NCI-H1694 (cell line): ENCODE data around the gene DFFA.
A peak's percentile ranks its signal among the peaks of the same experiment; 100 is the strongest.
"Not testable (repeated sequence)": the region's sequence is repeated elsewhere in the genome, so short reads cannot be mapped to it uniquely, and the experiment has no call there.

ENCODE experiments used
- DNase-seq: peaks from one replicate; lab custom pipeline; 2025; lab: John Stamatoyannopoulos, UW

DFFA gene

DNA sequence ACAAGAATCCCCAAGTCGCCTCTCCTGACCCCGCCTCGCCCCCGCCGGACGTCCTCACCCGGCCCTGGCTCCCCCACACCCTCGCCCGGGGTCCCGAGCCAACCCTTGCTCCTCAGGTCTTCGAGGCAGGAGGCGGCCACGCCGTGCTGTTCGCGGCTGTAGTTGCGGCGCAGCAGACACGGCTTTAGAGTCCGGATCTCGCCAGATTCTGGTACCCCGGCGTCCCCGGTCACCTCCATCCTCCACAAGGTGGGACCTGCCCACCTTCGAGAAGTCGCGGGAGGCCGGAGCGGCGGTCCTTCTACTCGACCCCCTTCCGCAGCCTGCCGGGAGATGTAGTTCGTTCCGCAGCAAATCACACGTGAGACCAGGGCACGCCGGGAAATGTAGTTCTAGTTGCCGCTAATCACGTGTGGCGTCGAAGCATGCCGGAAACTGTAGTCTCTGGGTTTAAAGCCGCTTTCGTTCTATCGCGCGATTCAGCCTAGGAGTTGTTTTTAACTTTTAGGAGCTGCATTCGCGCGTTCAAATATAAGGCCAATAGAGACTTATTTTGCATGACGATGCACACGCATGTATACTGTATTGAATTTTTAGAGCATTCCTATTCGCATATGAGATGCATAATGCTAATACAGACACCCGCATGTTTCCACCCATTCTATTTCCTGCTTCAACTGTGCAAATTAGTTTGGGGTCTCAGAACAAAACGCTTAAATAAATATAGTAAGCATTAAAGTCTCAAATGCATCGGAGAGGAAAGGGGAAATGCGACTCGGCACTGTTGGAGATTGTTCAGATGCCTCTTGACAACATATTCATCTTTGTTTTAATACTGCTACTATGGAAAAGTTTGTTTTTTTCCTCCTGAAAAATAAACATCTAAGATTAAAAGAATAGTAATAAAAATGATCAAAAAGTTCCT lies at the start of gene DFFA:
Gene DFFA, minus strand, starts transcription at position 310 of the 925 bp plus-strand sequence. Its CDS starts 71 bp downstream, at position 239.
- DNase-seq, result peak; percentile 92

DNA sequence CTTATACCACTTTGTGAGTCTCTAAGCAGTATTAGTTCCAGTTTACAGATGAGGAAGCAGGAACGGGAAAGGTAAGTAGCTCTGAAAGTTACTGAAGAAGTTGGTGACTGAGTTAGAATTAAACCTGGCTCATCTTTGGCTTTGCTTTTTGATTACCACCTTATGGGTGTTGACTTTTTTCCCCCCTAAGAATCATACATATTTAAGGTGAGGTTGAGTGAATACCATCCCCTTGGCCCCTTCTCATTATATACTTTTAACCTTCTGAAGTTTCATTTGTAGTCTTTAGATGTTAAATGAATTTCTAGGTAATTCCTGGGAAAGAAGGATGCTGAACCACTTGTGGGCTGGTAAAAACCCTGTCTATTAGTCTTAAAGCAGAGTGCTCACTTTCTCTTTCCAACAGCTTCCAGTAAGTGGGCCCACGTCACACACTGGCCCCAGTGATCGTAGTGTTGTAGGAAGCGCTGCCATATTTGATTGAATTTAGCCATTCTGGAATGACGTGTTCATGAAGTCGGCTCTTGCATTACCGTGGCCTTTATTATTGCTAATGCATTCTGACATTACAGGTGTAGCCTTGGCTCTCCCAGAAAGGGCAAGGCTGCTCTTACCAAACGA lies 49.3 kb upstream of the DFFA start:
- DNase-seq, result no peak

DNA sequence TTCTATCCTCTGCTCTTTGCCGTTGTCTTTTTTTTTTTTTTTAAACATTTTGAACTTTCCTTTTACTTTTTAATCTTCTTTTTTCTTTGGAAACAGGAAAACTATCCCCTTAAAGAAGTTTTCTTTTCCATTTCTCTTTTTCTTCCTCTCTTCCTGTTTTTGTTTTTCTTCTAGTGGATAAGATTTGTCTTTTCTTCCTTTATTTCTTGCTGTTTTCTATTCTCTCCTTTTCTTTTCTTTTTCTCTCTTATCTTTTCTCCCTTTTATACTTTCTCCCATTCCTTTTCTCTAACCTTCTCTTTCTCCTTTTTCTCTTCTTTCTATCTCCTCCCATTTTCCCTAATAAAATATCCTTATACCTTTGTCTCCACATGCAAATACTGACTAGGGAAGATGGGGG lies 48.6 kb upstream of the DFFA start:
- DNase-seq, result no peak

DNA sequence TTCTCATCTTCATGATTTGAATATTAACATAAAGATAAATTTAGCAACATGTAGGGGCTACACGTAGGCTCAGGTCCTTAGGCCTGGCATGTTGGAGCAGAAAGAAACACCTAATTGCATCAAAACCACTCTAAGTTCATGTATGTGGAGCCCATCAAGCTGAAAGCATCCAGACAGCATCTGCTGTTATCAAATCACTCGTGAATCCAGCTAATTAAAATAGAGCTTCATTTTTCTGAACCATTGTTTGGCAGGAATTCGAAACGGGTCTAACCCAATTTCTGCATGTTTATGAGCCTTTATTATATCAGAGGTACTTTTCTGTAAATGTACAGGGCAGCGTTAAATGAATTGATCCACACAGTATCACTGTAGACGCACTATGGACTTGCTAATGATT lies 48.2 kb upstream of the DFFA start:
- DNase-seq, result no peak

DNA sequence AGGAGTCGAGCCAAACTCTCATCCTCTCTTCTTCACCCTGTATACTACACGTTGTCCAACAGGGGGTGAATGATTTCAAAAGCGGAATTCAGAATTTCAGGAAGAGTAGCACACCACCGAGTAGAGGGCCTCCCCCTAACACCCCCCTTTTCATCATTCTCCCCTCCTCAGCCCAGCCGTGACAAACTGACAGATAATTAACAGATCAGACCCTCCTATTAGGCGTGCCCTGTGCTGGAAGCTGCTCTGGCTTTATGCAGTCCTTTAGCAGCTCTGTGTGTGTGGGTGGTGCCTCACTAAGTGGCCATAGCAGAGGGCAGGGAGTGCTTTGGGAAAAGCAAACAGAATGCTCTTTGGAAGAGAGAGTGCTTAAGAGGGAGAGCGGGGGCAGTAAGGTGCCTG lies 46.7 kb upstream of the DFFA start:
- DNase-seq, result no peak

DNA sequence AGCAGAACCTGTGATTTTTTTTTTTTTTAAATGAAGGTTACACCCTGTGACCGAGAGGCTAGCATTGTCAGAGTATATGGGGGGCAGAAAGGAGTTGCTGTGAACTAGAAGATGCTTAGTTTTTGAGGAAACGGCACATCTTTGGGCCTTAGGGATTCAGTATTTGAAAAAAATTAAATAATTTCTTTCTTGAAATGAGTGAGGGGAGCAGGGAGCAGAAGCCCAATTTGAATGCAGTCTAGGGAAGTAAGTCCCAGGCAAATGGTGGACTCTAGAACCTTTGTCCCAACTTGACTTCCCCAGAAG lies 45.3 kb upstream of the DFFA start:
- DNase-seq, result no peak

DNA sequence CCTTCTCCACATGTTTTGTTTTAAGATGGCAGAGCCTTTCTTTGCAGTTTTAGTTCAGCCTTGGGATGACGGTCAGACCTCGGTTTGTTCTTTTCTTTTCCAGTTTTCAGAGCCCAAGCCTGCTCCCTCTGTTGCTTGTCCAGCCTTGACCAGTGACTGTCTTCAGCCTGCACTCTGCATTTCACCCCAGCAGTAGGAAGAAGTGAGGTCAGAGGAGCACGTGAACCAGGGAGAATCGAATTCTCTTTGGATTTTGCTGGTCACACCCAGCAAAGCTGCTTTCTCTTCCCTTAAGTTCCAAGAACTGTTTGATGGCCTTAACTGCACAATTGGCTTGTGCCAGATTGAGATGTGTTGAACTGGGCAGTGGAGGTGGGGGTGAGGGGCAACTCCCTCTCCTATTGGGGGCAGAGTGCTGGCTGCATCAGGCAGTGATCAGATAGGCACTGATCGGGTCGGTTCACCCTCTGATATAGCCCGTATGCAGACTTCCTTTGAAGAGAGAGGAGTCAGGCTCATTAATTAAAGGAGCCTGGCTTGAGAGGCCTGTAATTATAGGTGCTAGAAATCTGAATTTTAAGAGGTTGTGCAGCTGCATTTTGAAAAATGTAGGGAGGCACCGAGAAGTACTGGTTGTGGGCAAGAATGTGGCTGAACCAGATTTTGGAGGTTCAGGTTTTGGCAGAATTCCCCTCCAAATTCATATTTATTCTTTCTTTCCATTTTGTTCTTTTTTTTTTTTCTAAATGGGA lies 44.8 kb upstream of the DFFA start:
- no peak for DNase-seq

GRCh38 chr1:10515976-10516750 lies 43.8 kb upstream of the DFFA start:
- no peak for DNase-seq

GRCh38 chr1:10515301-10515975 lies 43.1 kb upstream of the DFFA start:
- no peak for DNase-seq

DNA sequence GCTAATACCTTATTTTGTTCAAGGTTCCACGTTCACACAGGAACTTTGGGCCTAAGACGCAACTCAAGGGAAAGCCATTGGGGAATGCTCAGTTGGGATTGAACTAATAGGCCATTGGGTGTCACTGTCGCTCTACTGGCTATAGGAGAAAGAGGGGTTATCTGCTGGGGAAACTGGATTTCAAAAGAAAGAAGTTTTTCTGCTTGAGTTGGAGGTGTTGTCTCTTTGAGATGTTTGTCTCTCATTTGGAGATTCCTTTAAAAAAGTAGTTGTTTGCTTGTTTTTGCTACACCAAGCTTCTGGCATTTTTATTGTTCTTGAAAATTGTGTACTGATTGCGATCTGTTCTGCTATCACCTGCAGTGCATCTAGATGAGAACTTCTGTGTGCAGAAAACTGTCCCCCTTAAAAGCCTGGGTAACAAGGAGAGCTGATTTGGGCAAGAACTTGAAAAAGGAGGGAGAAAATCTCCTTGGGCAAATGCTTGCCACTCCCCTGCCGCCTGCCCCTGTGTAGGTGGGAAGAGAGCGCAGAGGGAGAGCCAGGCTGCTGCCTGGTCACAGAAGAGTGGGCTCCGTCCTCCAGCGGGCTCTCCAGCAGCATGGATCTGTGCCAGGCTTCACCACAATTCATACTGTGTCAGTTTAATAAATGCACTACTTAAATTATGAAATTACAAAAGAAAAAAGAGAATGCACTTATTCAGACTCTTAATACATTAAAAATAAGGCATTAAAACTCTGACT lies 42.3 kb upstream of the DFFA start:
- DNase-seq, result peak; percentile 41

GRCh38 chr1:10513199-10513598 lies 40.9 kb upstream of the DFFA start:
- no peak for DNase-seq

DNA sequence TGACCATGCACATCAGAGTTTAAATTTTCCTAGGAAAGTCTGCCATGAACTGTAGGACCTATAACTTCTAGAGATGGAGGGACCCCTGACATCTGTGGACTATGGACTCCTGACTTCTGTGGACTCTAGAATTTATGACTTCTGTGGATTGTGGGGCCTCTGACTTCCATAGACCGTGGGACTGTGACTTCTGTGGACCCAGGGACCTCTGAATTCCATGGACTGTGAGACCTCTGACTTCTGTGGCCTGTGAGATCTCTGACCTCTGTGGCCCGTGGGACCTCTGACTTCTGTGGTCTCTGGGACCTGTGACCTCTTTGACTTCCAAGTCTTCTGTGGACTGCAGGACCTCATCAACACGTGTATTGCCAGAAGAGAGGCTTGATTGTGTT lies 39.2 kb upstream of the DFFA start:
- DNase-seq, result no peak

DNA sequence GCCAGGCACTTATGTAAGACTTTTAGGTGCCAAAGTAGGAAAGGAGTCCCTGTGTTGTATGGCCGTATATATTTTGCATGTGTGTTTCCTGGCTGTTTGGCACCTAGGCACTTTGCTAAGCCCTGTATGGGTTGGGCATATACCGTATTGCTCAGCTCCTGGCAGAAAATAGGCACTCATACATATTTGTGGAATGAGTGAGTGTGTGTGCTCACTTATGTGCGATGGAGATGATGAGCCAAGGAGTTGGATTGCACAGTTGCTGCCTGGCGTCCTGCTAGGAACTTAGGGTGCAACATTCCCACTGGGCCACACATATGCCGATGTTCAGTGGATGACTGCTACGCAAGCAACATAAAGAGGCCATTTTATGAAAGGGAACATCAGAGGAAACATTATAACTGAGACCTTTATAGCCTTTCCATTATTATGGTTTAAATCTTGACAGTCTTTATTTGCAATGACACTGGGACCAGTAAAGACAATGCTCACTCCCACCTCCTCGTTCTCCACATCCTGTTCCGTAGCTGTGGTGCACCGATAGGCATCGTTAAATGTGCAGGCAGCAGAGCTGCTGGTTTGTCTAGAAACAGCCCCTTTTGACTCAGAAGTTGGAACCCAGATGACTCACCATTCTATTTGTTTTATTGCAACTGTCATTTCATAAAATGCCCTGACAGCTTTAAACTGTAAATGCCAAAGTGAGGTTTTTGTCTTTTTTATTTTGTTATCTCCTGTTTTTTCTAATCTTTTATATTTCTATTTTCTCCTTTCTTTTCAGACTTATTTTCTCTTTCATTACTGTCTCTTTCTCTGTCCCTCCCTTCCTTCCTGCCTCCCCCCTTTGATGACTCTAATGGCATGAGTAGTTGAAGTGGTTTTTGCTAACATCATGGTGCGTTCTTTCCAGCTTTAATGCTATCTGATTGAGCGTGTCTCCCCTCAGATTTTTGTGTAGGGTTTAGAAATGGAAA lies 38.5 kb upstream of the DFFA start:
- DNase-seq, result no peak

- DNase-seq, result no peak
Measured at GRCh38 chr1:10509809-10510509, 37.6 kb upstream of the DFFA start.

GRCh38 chr1:10508511-10508951 lies 36.2 kb upstream of the DFFA start:
- DNase-seq, result no peak

DNA sequence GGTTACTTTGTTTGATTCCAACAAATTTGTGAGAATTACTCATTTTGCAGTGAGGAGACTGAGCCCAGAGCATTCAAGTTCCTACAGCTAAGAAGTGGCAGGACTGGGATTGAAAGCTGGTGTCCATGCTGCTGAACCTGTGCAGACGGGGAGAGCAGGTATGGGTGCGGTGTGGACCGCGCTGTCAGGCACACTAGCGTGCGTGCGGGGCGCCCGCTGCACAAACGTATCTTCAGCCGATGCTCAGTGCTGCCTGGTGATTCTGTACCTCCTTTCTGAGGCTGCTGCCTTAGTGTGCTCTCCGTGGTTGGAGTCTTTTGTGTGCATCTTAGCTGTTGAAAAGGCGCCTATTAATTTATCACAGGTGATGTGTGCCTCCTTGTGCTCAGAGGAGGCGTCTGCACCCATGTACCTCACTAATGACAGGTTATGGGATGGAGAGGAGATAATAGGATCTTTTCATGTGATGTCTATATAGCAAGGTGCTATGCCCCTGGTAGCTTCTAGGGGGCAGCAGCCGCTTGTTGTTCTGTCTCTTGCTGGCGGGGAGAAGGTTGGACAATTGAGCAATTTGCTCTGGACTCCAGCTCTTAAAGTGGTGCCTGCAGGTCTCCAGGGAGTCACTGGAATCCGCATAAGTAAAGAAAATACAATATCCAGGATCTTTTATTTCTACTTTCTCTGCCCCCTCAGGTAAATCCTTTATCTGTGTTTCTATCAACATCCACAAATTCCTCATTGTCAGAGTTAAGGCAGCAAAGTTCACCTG lies 35.0 kb upstream of the DFFA start:
- peak; percentile 31 for DNase-seq

DNA sequence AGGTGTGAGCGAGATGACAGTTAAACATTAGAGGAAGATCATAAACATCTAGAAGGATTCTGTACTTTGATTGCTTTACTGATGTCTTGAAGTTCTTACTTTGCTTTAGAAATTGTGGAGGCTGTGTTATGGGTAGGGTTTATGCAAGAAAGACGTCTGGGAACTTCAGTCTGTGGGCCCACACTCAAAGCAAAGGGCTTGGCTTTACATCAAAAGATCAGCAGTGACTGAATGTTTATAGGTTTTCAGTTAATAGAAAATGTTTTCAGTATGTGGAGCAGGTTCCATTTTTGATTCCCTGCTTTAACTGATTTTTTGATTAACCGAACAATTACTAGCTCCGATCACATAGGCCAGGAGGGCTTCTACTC lies 34.3 kb upstream of the DFFA start:
- no peak for DNase-seq

- not testable (repeated sequence) for DNase-seq
Measured at GRCh38 chr1:10506046-10506676, 33.8 kb upstream of the DFFA start.
